Pulmonary artery endothelial cell (primary cell): ENCODE results near the gene NXPH4. TPM values are rescaled to one million over a fixed set of nuclear protein-coding genes. Genes with fewer than 3 reads are reported as not detected.

Experiments
- DNase-seq: peaks from one replicate; pipeline ENCODE4 v3.0.0-alpha.2; 2011; ENCODE audit warnings: low read depth, low spot score
- total RNA-seq: library from RNA; depleted of rRNA; stranded (reverse); fragments of >200 nt; gene quantifications from 2 replicates; pipeline ENCODE4 v1.2.3, GENCODE V29; 2014

NXPH4 gene
- 0.13 and 0.28 TPM in 2 replicates for total RNA-seq

- no peak for DNase-seq
Measured at GRCh38 chr12:57216014-57216911, at the start of gene NXPH4. NXPH4 (plus strand) TSS chr12:57216794; CDS start chr12:57216970, 176 bp downstream.

DNA sequence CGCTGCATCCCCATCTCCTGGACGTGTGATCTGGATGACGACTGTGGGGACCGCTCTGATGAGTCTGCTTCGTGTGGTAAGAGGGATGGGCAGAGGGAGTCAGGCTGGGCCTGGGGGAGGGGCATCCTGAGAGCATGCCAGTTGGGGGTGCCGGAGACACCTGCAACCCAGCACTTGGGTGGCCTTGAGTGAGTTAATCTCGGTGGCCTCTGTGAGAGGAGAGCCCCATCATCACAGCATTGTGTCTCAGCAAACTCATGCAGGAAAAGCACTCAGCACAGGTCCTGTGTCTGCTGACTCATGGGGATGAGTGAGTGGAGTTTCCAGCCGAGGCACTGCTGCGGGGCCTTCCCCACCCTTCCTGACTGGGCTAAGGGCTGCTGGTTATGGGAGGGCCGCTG lies 49.6 kb upstream of the NXPH4 start:
- DNase-seq, result no peak

- DNase-seq, result no peak
Measured at GRCh38 chr12:57168058-57168457, 48.5 kb upstream of the NXPH4 start.

- DNase-seq, result no peak
Measured at GRCh38 chr12:57169046-57169795, 47.4 kb upstream of the NXPH4 start.

DNA sequence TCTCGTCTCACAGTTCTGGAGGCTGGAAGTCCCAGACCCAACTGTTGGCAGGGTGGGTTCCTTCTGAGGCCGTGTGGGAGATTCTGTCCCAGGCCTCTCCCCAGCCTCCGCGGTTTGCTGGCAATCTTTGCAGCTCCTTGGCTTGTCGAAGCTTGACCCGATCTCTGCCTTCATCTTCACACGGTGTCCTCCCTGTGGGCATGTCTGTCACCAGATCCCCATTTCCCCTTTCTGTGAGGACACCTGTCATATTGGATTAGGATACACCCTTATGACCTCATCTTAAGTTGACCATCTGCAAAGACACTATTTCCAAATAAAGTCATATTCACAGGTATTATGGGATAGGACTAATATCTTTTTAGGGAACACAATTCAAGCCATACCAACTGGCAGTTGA lies 46.6 kb upstream of the NXPH4 start:
- DNase-seq, result no peak

GRCh38 chr12:57170408-57170807 lies 46.2 kb upstream of the NXPH4 start:
- DNase-seq, result no peak

DNA sequence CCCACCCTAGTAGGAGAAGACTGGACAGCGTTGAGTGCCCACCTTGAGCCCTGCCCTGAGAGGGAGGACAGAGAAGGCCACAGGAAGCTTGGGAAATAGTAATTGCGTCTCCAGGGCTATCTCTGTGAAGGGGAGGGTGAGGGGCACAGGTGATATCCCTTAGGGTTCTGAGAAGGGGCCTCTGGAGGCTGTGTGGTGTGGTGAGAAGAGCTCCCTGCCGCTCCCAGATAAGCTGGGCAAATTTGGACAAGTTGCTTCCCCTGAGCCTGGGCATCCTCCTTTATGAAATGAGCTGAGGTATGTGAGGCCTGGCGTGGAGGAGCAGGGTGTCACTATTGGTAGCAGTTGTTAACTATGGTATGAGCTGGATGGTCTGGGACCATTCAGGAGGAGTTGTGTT lies 45.7 kb upstream of the NXPH4 start:
- DNase-seq, result no peak

- DNase-seq, result no peak
Measured at GRCh38 chr12:57171668-57172067, 44.9 kb upstream of the NXPH4 start.

DNA sequence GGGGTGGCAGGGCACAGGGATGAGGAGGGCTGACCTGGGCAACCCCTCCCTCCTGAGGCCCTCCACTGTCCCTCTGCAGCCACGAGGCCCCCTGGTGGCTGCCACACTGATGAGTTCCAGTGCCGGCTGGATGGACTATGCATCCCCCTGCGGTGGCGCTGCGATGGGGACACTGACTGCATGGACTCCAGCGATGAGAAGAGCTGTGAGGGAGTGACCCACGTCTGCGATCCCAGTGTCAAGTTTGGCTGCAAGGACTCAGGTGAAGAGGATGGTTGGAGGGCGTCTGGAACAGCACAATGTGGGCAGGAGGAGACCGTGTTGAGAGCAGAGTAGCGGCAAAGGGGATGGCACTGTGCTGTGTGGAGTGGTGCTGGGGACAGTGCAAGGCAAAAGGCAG lies 43.5 kb upstream of the NXPH4 start:
- DNase-seq, result no peak

- no peak for DNase-seq
Measured at GRCh38 chr12:57173683-57174082, 42.9 kb upstream of the NXPH4 start.

DNA sequence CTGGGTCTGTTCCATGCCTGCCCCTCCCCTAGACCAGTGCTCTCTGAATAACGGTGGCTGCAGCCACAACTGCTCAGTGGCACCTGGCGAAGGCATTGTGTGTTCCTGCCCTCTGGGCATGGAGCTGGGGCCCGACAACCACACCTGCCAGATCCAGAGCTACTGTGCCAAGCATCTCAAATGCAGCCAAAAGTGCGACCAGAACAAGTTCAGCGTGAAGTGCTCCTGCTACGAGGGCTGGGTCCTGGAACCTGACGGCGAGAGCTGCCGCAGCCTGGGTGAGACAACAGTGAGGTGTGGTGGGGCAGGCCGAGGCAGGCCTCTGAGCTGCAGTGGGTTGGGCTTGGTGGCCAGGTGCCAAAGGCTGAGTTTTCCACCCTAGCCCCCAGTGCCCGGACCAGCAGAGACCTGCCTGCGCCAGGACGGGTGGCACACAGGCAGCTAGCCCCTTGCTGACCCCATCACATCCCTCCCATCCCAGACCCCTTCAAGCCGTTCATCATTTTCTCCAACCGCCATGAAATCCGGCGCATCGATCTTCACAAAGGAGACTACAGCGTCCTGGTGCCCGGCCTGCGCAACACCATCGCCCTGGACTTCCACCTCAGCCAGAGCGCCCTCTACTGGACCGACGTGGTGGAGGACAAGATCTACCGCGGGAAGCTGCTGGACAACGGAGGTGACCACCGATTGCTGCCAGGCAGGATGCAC lies 41.0 kb upstream of the NXPH4 start:
- DNase-seq, result no peak

- no peak for DNase-seq
Measured at GRCh38 chr12:57176139-57176477, 40.5 kb upstream of the NXPH4 start.

DNA sequence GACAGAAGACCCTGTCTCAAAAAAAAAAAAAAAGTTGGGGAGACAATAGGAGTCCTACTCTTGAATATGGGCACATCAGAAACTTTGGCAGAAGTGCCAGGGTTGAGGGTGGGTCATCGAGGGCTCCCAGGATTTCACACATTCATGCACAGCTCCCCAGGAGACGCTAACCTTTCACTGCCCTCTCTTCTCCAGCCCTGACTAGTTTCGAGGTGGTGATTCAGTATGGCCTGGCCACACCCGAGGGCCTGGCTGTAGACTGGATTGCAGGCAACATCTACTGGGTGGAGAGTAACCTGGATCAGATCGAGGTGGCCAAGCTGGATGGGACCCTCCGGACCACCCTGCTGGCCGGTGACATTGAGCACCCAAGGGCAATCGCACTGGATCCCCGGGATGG lies 39.7 kb upstream of the NXPH4 start:
- no peak for DNase-seq

- no peak for DNase-seq
Measured at GRCh38 chr12:57177354-57177753, 39.2 kb upstream of the NXPH4 start.

- DNase-seq, result no peak
Measured at GRCh38 chr12:57178213-57178612, 38.4 kb upstream of the NXPH4 start.

- DNase-seq, result no peak
Measured at GRCh38 chr12:57179331-57180086, 37.1 kb upstream of the NXPH4 start.

DNA sequence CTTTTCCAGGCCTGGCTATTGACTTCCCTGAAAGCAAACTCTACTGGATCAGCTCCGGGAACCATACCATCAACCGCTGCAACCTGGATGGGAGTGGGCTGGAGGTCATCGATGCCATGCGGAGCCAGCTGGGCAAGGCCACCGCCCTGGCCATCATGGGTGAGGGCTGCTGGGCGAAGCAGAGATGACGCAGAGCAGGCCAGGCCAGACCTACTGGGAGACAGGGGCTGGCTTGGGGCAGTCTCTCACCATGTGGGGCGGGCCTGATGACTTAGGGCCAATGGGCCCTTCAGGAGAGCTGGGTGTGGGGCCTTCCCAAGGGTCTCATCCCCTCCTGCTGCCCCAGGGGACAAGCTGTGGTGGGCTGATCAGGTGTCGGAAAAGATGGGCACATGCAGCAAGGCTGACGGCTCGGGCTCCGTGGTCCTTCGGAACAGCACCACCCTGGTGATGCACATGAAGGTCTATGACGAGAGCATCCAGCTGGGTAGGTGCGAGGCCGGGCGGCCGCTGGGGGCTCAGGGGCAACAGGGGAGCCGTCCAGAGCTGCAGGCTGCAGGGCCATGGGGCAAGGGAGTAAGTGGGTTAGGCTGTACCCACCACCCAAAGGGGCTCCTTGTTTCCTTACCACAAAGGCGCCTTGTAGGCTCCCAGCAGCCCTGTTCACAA lies 36.1 kb upstream of the NXPH4 start:
- DNase-seq, result no peak

DNA sequence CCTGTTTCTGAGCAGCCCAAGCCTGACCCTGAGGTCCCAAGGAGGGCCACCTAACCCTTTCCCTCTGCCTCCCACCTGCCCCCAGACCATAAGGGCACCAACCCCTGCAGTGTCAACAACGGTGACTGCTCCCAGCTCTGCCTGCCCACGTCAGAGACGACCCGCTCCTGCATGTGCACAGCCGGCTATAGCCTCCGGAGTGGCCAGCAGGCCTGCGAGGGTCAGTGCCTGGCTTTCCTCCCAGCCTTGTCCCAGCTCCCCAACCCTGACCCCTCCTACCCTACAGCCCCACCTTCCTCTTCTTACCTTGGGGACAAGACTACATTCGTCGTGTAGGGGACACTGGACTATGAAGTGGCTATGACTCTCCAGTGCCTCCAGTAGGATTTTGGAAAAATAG lies 35.5 kb upstream of the NXPH4 start:
- no peak for DNase-seq

DNA sequence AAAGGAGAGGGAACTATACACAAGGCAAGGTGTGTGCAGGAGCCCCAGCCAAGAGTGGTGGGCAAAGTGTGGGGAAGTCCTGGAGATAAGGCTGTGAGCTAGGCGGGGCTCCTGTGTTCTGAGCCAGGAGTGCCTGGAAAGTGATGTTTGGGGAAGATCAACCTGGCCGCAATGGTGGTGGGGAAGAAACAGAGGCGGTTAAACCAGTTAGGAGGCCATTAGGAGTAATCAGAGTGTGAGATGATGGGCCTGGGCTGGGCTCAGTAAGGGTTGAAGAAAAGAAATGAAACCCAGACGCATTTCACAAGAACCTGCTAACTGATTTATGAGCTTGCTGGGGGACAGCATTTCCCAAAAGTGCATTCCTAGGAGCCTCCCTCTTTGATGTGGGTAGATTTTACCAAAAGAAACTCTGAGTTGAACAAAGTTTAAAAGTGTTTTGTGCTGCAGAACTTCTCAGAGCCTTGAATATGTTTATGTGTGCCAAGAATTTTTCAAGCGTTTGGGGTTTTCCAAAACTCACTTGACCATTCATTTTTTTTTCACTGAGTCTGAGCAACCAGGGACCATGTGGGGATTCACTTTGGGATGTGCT lies 34.9 kb upstream of the NXPH4 start:
- DNase-seq, result no peak

DNA sequence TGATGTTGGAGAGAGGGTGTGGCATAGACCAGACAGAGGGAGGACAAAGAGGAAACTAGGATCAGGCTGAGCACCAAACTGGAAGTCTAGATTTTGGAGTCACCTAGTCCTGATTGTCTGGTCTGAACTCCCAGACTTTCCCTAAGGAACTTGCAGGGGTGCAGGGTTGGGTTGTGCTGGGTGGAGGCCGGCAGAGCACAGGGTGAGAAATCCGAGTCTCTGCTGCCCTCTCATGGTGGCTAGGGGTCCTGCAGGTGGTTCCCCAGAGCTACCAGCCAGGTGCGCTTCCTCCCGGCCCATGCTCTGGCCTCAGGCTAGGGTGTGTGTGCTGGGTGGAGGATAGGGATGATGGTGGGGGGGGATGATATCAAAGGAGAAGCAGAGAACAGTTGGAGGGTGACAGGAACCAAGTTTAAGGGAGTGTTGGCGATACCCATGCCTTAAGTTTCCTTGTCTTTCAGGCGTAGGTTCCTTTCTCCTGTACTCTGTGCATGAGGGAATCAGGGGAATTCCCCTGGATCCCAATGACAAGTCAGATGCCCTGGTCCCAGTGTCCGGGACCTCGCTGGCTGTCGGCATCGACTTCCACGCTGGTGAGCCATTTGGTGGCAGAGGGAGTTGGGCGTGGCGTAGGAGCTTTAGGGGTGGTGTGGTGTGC lies 33.5 kb upstream of the NXPH4 start:
- DNase-seq, result no peak
